ENCODE results near the gene RAB3A.

GRCh38 chr19:18147396-18147795 is 56.4 kb downstream of the RAB3A start:
- TF ChIP-seq CTCF (IDR thresholded peaks at IDR 0.05; ENCODE audit: low read depth, low read length) (no peak), POLR2A (IDR thresholded peaks at IDR 0.05; ENCODE audit: extremely low read depth, insufficient read length) (no peak), MAX (IDR thresholded peaks at IDR 0.05; ENCODE audit: low read depth, low read length) (no peak)

All from NB4 (cell line).